NCI-H2029 (cell line): ENCODE results near the gene PRPF19.
A peak's percentile ranks its signal among the peaks of the same experiment; 100 is the strongest.

Source experiments
- DNase-seq: peaks from one replicate; lab custom pipeline; 2025; lab: John Stamatoyannopoulos, UW

PRPF19 gene

DNA sequence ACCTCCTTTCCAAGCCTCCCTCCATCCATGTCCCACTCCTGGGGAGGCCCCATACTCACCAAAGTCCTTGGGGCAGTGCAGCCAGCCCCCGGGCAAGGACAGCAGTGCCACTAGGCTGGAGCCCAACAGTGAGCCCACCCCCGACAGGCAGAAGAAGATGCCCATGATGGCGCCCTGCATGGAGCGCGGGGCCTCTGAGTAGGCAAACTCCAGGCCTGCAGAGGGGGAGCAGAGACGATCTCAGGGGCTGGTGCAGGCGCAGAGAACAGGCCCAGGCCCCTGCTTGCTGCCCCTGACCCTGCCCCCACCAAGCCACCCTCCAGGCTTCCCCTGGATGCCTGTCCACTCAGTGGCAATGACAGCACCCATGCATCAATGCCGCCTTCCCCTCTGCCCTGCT, 31.4 kb upstream of the PRPF19 start:
- DNase-seq, result no peak

DNA sequence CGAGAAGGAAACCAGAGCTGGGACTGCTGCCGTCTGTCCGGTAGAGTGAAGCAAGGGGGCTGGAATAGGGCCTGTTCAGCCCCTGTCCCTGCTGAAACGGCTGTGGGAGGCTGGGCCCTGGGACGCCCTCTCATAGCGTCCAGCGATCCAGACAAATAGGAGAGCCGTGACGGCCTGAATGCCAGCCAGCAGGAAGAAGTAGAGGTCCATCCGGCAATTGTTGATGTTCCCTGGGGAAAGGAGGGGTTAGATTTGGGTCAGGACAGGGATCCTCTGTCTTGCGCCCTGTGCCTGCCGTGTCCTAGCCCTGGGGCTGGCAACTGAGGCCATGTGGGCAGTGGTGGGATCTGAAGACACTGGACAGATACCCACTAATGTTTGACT, 30.8 kb upstream of the PRPF19 start:
- no peak for DNase-seq

DNA sequence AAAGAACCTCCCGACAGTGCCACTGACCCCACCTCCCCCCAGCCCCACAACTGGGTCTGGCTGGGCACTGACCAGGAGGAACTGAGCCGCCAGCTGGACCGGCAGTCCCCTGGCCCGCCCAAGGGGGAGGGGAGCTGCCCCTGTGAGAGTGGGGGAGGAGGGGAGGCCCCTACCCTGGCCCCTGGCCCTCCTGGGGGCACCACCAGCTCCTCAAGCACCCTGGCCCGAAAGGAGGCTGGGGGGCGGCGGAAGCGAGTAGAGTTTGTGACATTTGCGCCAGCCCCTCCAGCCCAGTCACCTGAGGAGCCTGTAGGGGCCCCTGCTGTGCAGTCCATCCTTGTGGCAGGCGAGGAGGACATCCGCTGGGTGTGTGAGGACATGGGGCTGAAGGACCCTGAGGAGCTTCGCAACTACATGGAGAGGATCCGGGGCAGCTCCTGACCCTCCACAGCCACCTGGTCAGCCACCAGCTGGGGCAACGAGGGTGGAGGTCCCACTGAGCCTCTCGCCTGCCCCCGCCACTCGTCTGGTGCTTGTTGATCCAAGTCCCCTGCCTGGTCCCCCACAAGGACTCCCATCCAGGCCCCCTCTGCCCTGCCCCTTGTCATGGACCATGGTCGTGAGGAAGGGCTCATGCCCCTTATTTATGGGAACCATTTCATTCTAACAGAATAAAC, 30.2 kb upstream of the PRPF19 start:
- no peak for DNase-seq

DNA sequence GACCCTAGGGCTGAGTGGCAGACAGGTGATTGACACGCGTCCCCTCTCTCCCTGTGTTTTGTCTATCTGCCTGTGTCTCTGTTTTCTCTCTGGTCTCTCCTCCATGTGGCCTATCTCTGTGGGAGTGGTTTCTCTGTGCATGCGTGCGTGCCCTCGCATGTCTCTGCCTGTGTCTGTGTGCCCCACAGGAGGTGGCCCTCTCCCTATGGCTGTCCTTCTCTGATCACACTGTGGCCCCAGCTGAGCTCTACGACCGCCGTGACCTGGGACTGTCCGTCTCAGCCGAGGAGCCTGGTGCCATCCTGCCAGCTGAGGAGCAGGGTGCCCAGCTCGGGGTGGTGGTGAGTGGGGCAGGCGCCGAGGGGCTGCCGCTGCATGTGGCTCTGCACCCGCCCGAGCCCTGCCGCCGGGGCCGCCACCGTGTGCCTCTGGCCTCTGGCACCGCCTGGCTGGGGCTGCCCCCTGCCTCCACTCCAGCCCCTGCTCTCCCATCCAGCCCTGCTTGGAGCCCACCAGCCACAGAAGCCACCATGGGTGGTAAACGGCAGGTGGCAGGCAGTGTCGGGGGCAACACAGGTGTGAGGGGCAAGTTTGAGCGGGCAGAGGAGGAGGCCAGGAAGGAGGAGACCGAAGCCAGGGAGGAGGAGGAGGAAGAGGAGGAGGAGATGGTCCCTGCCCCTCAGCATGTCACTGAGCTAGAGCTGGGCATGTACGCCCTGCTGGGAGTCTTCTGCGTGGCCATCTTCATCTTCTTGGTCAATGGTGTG, 29.5 kb upstream of the PRPF19 start:
- DNase-seq, result no peak

DNA sequence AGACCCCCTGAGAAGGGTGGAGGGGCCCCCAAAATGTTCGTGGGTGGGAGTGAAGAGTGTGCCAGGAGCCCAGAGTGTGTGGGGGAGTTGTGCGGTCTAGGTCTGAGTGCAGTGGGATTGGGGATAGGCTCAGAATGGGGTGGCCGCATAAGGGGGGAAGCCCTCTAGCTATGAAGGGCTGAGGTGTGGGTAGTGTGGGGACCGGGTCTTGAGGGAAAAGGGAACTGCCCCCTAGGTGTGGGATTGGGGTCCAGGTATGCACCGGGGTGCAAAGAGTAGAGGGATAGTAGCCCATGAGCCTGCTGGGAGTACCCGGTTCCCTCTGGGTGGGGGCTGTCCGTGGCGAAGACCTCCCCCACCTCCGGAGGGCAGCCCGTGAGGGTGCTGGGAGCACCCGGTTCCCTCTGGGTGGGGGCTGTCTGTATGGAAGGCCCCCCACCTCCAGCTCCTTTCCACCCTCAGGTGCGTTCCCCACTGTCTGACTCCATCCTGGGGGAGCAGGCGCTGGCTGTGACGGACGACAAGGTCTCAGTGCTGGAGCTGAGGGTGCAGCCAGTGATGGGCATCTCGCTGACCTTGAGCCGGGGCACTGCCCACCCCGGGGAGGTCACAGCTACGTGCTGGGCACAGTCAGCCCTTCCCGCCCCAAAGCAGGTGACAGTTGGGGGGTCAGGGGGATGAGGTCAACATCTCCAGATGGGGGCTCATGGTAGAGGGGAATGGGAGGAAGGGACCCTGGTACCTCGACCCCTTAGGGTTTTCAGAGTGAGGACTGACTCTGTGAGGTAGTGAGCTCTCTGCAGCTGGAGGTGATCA, 28.6 kb upstream of the PRPF19 start:
- DNase-seq, result no peak

DNA sequence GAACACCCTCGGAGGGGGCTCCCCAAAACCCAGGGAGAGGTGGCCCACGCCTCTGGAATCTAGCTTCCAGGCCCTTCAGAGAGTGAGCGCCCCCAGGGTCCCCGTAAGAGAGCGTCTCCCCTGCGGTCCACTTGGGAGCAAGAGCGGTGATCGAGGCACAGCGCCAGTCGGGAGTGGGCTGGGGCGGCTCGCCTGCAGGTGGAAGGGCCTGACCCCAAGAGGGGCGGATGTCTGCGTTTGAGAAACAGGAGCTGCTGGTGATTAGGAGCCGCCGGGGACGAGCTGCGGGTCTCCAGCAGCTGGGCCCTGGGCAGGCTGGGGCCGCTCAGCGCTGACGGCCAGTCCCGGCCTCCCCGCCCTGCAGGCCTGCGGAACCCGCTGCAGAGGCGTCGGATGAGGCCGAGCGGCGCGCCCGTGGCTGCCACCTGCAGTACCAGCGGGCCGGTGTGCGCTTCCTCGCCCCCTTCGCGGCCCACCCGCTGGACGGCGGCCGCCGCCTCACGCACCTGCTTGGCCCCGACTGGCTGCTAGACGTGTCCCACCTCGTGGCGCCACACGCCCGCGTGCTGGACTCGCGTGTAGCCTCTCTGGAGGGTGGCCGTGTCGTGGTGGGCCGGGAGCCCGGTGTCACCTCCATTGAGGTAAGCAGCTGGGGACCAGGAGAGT, 27.9 kb upstream of the PRPF19 start:
- DNase-seq, result no peak

DNA sequence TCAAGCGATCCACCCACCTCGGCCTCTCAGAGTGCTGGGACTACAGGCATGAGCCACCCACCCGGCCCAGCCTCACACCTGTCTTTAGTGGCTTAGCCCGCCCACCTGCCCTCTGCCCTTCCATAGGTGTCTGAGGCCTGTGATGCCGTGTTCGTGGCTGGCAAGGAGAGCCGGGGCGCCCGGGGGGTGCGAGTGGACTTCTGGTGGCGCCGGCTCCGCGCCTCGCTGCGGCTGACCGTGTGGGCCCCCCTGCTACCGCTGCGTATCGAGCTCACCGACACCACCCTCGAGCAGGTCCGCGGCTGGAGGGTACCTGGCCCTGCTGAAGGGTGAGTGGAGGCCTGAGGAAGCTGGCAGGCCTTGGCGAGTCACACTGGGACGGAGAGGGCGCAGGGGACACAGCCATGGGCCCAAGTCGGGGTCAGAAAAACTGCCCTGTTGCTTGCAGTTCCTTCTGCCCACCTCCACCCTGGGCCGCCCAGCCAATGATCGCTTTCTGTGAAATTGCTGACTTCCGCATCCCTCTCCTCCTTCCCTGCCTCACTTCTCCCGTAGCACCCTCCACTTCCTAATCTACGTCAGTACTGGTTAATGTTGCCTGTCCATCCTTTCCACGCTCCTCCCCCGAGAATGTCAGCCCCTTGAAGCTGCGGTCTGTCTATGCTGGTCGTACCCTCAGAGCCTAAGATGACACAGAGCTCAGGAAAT, 27.2 kb upstream of the PRPF19 start:
- no peak for DNase-seq

DNA sequence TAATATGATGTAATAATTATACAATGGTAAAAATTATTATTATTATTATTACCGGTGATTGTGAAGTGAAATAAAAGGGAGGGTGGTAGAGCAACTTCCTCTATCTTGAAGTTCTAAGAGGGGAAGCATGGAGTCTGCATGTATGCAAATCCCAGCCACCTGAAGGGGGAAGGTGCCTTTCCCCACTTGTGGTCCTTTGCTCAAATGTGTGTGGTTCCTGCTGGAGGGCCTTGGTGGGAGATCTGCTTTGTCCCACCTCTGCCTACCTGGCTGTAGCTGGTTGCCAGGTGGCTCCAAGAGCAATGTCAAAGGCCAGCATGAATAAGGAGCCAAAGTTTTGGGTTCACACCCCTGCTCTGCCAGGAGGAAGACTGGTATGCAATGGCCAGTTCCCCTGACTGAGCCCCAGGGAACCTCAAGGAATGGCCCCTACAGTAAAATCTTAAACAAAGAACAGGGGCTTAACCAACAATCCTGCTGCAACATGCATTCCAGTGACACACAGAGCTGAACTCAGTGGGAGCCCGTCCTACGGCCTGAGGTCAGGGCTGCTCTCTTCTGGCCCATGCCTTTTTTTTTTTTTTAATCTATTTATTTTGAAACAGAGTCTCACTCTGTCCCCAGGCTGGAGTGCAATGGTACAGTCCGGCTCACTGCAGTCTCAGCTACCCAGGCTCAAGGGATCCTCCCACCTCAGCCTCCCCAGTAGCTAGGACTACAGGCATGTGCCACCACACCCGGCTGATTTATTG, 26.4 kb upstream of the PRPF19 start:
- DNase-seq, result no peak

DNA sequence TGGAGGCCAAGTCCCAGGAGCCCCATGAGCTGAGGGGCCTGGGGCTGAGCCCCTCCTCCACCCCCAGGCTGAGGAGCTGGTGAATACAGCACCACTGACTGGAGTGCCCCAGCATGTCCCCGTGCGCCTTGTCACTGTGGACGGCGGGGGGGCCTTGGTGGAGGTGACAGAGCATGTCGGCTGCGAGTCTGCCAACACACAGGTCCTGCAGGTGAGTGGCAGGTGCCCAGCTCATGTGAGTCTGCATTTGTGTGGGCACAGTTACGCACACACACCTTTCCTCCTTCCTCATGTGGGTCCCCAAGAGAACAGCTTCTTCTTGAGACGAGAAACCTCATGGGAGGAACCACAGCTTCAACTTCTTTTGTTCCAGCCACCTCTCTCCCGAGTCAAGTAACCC, 25.5 kb upstream of the PRPF19 start:
- DNase-seq, result no peak

DNA sequence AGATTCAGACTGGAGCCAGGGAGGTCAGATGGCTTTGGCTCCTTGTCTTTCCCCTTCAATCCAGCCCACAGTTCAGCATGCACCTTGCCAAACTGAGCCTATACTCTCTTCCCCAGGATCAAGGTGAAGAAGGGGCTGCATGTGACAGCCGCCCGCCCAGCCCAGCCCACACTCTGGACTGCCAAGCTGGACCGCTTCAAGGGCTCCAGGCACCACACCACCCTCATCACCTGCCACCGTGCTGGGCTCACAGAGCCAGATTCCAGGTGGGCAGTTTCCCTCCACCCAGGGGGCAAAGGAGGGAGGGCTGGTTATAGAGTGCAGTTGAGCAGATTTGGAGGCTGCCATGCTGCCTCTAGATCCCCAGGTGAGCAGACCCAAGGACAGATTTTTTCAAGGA, 24.0 kb upstream of the PRPF19 start:
- DNase-seq, result no peak

DNA sequence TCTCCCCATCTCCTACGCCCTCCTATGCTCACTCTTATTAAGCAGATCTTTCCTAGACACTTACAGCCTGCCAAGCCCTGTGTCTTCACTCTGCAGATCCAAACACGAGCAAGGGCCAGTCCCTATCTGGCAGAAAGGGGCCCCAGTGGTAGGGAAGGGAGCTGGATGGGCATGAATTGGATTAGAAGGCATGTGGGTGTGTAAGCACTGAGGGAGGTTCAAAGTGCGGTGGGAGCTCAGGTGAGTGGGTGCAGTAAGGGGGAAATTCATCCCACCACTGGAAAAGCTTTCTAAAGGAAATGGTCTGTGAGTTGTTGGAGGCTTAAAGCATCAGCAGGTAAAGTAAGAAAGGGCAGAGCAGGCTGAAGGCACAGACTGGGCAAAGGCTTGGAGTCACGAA, 23.4 kb upstream of the PRPF19 start:
- no peak for DNase-seq

DNA sequence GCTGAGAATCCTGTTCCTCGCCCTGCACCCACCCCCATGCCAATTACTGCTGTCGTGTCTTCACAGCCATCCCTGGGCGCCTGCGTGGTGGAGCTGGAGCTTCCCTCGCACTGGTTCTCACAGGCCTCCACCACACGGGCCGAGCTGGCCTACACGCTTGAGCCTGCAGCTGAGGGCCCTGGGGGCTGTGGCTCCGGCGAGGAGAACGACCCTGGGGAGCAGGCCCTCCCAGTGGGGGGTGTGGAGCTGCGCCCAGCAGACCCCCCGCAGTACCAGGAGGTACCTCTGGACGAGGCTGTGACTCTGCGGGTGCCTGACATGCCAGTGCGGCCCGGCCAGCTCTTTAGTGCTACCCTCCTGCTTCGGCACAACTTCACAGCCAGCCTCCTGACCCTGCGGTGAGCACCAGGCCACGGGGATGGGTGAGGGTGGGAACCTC, 22.2 kb upstream of the PRPF19 start:
- DNase-seq, result no peak

DNA sequence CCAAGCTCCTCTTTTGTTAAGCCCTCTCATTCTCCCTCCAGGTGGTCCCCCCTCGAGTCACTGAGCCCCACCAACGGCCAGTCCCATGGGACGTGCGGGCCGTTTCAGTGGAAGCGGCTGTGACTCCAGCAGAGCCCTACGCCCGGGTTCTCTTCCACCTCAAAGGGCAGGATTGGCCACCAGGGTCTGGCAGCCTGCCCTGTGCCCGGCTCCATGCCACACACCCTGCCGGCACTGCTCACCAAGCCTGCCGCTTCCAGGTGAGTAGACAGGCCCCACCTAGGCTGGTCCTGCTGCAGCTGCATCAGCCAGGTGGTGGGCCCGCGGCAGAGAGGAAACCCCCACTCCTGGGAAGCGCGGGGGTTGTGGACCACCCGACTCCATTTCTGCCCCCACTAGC, 21.2 kb upstream of the PRPF19 start:
- no peak for DNase-seq

DNA sequence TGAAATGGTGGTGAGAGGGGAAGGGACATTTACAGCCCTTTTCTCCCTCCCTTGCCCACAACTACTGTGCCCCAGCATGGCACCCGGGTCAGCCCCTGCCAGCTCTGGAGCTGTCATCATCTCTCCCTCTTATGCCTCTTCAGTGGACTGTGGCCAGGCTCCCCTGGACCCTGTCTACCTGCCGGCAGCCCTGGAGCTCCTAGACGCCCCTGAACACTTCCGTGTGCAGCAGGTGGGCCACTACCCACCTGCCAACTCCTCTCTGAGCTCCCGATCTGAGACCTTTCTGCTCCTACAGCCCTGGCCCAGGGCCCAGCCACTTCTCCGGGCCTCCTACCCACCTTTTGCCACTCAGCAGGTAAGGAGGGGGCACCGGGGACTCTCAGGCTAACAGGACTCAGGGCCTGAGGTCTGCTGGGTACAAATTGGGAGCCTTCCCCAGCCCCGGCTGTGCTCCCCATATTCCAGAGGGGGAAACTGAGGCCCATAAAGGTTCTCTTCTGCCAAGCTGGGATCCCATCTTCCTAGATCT, 20.7 kb upstream of the PRPF19 start:
- DNase-seq, result no peak

DNA sequence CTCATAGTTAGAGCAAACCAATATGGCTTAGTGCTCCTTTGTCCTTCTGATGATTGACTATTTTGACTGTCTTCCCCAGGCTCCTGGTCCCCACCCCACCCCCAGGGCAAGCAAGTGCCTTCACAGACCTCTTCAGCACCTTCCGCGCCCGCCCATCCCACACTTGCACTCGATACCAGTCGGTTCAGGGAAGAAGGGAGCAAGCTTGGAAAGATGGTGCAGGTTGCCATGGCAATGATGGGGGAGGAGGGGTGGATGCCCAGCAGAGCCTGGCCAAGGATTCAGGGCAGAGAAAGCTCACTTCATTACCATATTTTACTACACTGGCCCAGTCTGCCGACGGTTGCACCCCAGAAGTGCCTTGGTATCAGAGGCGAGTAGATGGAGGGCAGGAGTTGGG, 20.1 kb upstream of the PRPF19 start:
- DNase-seq, result no peak

DNA sequence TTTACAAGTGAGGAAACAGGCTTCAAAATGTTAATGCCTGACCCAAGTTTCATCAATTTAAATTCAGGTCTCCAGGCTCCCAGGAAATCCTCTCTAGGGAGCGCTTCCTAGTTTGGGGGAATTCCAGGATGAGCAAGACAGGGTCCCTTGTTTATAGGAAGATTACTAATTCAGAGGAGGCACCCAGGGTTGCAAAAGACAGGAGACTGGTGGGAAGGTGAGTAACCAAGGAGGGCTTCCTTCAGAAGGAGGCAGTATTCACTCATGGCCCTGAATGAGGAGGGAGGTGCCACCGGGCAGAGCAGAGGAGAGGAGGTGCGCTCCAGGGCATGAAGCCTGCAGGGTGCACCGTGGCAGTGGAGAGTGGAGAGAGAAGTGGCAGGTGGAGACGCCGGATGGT, 19.5 kb upstream of the PRPF19 start:
- no peak for DNase-seq

DNA sequence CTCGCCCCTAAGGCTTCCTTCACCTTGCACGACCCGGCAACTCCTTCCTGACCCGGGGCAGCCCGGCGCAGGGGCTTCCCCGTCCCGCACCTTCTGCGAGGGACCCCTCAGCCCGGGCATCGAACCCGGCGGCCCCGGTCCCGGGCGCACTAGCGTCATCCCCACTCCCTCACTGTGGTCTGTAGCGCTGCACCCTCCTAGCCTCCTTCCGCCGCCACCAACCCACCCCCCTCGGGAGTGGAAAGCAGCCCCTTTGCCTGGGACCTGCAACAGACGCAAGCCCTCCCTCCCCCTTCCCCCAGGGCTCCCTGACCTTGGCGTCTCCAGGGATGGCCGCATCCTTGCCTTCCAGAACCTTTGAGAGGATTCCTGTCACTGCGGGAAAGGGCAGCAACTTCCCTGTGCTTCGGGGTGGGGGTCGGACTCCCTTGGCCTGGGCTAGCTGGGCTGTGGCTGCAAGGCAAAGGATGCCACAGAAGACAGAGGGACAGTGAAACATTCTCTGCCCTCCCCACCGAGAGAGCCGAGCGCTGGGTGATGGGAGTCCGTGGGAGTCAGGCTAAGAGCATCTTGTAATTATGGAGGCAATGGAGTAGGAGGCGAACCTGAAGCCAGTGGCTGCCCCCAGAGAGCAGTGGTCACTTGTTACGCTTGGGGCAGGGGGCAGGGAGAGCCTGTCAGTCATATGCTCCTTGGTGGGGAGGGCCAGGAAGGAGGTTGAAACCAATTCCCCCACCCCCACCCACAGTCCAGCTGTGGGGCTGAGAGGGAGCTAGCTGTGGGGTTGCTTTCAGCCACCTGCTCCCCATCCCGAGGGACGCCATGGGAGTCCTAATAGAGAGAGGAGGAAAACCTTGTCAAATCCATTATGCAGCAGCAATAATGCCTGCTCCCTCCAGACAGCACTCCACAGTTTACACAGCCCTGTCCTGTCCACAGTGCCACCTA, 18.8 kb upstream of the PRPF19 start:
- DNase-seq, result no peak

DNA sequence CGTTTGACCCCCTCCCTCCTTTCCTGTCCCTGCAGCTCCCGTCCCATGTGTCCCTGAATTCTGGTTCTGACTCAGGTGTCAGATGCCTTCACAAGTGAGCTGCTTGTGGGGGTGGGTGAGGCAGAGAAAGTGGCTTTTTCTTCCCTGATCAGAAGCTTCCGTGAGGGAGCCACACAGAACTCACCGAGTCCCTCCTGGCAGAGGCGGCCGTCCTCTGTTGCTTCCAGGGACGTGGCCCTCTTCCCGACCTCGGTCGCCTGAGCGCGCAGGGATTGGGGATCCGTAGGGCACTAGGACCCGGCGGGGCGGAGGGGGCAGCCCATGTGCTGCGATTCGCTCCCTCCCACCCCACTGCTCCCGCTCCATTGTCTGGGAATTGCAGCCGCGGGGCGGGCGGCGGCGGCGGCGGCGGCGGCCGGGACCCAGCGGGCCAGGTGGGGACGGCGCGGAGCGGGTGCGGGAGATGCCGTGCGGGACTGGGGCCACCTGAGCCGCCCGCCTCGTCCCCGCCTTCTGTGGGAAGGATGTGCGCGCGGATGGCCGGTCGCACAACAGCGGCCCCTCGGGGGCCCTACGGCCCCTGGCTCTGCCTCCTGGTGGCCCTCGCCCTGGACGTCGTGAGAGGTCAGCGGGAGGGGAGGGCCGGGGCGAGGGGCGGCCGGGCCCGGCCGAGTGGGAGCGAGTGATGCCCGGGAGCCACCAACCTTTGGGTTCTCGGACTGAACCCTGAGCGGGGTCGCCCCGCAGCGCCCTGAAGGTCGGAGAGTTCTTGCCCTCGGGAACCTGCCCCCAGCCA, 17.9 kb upstream of the PRPF19 start, which contains the start of gene TMEM132A:
Gene TMEM132A (plus strand): TSS at position 351 of the 796 bp plus-strand sequence. CDS start 174 bp downstream, at position 525.
- peak; percentile 63 for DNase-seq

DNA sequence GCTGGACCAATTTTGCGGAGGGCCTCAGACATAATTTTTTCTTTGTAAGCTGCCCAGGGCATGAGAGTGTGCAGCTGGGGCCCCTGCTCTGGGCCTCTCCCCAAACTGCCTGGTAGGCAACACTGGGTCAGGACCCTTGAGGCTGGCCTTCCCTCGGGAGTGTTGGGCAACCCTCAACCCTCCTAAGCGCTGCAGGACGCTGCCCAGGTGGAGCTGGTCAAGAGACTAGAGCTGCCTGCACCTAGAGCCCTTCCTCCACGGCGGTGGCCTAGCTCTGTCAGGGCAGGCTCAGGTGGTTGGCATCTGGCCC, 17.4 kb upstream of the PRPF19 start:
- no peak for DNase-seq
